ENCODE results near the gene SLC7A9.
A peak's percentile ranks its signal among the peaks of the same experiment; 100 is the strongest.

Gene SLC7A9

DNA sequence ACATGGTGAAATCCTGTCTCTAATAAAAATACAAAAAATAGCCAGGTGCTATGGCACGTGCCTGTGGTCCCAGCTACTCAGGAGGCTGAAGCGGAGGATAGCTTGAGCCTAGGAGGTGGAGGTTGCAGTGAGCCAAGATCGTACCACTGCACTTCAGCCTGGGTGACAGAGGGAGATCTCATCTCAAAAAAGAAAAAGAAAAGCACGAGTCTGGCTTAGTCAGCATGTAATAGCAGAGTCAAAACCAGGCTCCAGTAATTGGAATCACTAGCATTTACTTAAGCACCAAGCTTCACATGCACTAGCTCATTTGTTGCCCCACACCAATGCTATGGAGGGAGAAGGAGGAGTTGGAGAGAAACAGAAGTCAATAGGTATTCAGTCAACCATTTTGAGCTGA lies 41.9 kb upstream of the SLC7A9 start:
- TF ChIP-seq, protein P1, sequence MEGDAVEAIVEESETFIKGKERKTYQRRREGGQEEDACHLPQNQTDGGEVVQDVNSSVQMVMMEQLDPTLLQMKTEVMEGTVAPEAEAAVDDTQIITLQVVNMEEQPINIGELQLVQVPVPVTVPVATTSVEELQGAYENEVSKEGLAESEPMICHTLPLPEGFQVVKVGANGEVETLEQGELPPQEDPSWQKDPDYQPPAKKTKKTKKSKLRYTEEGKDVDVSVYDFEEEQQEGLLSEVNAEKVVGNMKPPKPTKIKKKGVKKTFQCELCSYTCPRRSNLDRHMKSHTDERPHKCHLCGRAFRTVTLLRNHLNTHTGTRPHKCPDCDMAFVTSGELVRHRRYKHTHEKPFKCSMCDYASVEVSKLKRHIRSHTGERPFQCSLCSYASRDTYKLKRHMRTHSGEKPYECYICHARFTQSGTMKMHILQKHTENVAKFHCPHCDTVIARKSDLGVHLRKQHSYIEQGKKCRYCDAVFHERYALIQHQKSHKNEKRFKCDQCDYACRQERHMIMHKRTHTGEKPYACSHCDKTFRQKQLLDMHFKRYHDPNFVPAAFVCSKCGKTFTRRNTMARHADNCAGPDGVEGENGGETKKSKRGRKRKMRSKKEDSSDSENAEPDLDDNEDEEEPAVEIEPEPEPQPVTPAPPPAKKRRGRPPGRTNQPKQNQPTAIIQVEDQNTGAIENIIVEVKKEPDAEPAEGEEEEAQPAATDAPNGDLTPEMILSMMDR (IDR thresholded peaks at IDR 0.05; ENCODE audit: unreplicated experiment in 3 of 3): no peak
- Mint-ChIP-seq H3K9me3 (peaks cover under 1% of the 10 kb centered on the region), H3K27ac (no peak overlapping the region), H3K4me1 (no peaks in the 10 kb centered on the region), H3K4me3 (no peak overlapping the region), H3K27me3 (ENCODE audit: low read depth) (no peaks in the 10 kb centered on the region), H3K36me3 (ENCODE audit: low read depth) (peaks cover 43% of the 10 kb centered on the region)

GRCh38 chr19:32910874-32911273 lies 41.3 kb upstream of the SLC7A9 start:
- peaks cover 6% of the 10 kb centered on the region for H3K9me3 Mint-ChIP-seq
- no peak overlapping the region for H3K27ac Mint-ChIP-seq
- peaks cover 47% of the 10 kb centered on the region for H3K36me3 Mint-ChIP-seq (ENCODE audit: low read depth)
- TF ChIP-seq, protein P1 (IDR thresholded peaks at IDR 0.05; ENCODE audit: unreplicated experiment in 3 of 3): no peak
- no peak overlapping the region for H3K4me3 Mint-ChIP-seq
- H3K27me3 Mint-ChIP-seq (ENCODE audit: low read depth): no peaks in the 10 kb centered on the region
- no peaks in the 10 kb centered on the region for H3K4me1 Mint-ChIP-seq

DNA sequence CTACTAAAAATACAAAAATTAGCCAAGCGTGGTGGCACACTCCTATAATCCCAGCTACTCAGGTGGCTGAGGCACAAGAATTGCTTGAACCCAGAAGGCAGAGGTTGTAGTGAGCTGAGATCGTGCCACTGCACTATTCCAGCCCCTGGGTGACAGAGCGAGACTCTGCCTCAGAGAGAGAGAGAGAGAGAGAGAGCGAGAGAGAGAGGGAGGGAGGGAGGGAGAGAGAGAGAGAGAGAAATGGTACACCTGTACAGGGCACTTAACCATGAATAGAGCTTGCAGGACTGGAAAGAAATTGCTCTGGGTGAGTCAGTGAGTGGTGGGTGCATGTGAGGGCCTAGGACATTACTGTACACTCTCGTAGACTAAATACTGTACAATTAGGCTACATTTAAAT lies 40.5 kb upstream of the SLC7A9 start:
- Mint-ChIP-seq H3K27me3 (ENCODE audit: low read depth) (no peaks in the 10 kb centered on the region), H3K36me3 (ENCODE audit: low read depth) (peaks cover 51% of the 10 kb centered on the region), H3K4me1 (no peaks in the 10 kb centered on the region), H3K9me3 (peaks cover 6% of the 10 kb centered on the region), H3K27ac (no peak overlapping the region), H3K4me3 (no peak overlapping the region)
- TF ChIP-seq, protein P1 (IDR thresholded peaks at IDR 0.05; ENCODE audit: unreplicated experiment in 3 of 3): no peak

DNA sequence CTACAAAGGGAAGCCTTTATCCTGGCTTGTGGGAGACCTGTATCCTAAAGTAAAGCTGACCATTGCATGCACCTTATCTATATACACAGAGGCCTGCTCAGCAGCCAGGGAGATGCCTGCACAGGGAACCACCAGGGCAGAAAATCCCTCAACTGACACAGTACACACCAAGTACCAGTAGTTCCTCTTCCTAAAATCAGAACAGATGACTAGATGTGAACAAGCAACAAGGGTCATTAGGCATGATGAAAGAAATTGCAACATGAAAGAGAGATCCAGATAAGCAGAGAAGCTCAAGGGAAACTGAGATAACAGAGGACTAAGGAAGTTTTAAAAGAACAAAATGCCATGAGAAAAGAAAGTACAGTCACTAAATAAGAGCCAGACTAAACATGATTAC lies 39.7 kb upstream of the SLC7A9 start:
- Mint-ChIP-seq H3K4me3 (no peak overlapping the region), H3K27me3 (ENCODE audit: low read depth) (no peaks in the 10 kb centered on the region), H3K4me1 (no peaks in the 10 kb centered on the region), H3K9me3 (peaks cover 6% of the 10 kb centered on the region), H3K36me3 (ENCODE audit: low read depth) (peaks cover 54% of the 10 kb centered on the region), H3K27ac (no peak overlapping the region)
- TF ChIP-seq, protein P1 (IDR thresholded peaks at IDR 0.05; ENCODE audit: unreplicated experiment in 3 of 3): no peak

- Mint-ChIP-seq H3K9me3 (peaks cover 6% of the 10 kb centered on the region), H3K36me3 (ENCODE audit: low read depth) (peaks cover 54% of the 10 kb centered on the region), H3K27ac (no peak overlapping the region), H3K4me1 (no peaks in the 10 kb centered on the region), H3K27me3 (ENCODE audit: low read depth) (no peaks in the 10 kb centered on the region), H3K4me3 (no peak overlapping the region)
- TF ChIP-seq, protein P1 (IDR thresholded peaks at IDR 0.05; ENCODE audit: unreplicated experiment in 3 of 3): no peak
These were observed 39.1 kb upstream of the SLC7A9 start for GRCh38 chr19:32908641-32909190.

DNA sequence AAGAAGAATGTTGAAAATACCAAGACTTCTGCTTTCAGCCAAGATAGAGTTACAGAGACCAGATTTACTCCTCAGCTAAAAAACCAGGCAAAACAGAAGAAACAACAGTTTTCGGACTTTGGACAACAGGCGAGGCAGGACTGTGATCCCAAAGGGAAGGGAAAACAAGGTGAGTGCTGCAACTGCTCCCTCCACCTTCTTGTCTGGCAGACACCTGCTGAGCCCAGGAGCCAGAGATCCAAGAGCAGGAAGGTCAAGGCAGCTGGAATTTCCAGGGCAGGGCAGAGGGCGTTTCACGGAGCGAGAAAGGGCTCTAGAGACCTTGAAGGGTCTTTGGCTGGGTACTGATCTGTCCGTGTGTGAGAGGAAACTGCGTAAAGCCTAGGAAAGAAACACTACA lies 32.9 kb upstream of the SLC7A9 start:
- Mint-ChIP-seq H3K9me3 (peaks cover 6% of the 10 kb centered on the region), H3K4me1 (no peaks in the 10 kb centered on the region), H3K36me3 (ENCODE audit: low read depth) (peaks cover 57% of the 10 kb centered on the region), H3K4me3 (no peak overlapping the region), H3K27ac (peak overlapping the region in 1 of 3 experiments; percentile 73), H3K27me3 (ENCODE audit: low read depth) (no peaks in the 10 kb centered on the region)
- TF ChIP-seq, protein P1 (IDR thresholded peaks at IDR 0.05; ENCODE audit: unreplicated experiment in 3 of 3): no peak

All from nephron (organoid).